ENCODE data around the gene MACC1.
"Not testable (repeated sequence)": the region's sequence is repeated elsewhere in the genome, so short reads cannot be mapped to it uniquely, and the experiment has no call there.

The MACC1 gene

DNA sequence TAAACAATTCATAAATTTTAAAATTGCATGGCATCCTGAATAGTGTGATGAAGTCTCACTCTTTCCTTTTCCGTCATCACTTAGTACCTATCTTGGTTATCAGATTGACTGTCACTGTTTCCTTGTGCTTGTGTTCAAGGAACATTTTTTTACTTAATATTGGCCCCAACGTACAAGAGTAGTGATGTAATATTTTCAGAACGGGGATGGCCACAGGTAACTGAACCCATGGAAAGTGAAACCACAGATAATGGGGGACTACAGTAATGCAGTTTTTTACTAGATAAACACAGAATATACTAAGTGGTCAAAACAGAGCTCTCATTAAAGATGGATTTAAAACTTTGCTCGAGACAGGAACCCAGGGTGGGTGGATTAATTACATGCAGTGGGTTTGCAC lies 85.4 kb downstream of the MACC1 start:
- TF ChIP-seq YY1 (IDR thresholded peaks at IDR 0.05; ENCODE audit: insufficient read depth, insufficient read length) (no peak), SUZ12 (IDR thresholded peaks at IDR 0.05; ENCODE audit: extremely low read depth, insufficient read depth, insufficient read length) (no peak), ZNF274 (IDR thresholded peaks at IDR 0.05; ENCODE audit: low read depth, low read length) (no peak)
- Histone ChIP-seq H3K36me3 (ENCODE audit: insufficient read depth, insufficient read length, low read length) (peaks cover 20% of the 10 kb centered on the region), H3K9me3 (ENCODE audit: insufficient read depth, low read length) (no peaks in the 10 kb centered on the region), H3K4me1 (ENCODE audit: insufficient read depth, insufficient read length) (no peaks in the 10 kb centered on the region), H3K9ac (ENCODE audit: insufficient read length, low read depth) (no peak overlapping the region), H3K4me3 (ENCODE audit: insufficient read length, low read depth) (no peak overlapping the region), H3K27me3 (ENCODE audit: insufficient read depth, insufficient read length) (no peaks in the 10 kb centered on the region)
- DNase-seq (ENCODE audit: low read depth, low spot score) = no peak

DNA sequence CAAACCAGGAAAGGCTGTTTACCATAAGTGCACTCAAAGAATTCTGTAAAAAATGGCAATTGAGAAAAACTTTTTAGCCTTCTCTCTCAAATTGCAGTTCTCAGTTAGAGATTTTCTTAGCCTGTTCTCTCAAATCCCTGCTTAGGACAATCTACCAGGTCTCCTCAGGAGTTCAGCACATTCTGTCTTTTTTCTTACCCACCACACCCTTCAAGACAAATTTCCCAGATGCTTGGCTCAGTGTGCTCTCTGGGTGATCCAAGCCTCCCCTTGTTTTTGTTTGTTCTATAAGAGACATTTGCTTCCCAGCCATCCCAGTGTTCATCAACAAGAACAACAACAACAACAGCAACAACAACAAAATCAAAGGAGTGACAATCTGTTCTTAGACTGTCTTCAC lies 87.3 kb downstream of the MACC1 start:
- no peak for TF ChIP-seq YY1 (IDR thresholded peaks at IDR 0.05; ENCODE audit: insufficient read depth, insufficient read length)
- TF ChIP-seq SUZ12 (IDR thresholded peaks at IDR 0.05; ENCODE audit: extremely low read depth, insufficient read depth, insufficient read length) = no peak
- no peak for TF ChIP-seq ZNF274 (IDR thresholded peaks at IDR 0.05; ENCODE audit: low read depth, low read length)
- no peaks in the 10 kb centered on the region for H3K9me3 ChIP-seq (ENCODE audit: insufficient read depth, low read length)
- peaks cover 20% of the 10 kb centered on the region for H3K36me3 ChIP-seq (ENCODE audit: insufficient read depth, insufficient read length, low read length)
- no peak overlapping the region for H3K9ac ChIP-seq (ENCODE audit: insufficient read length, low read depth)
- H3K4me1 ChIP-seq (ENCODE audit: insufficient read depth, insufficient read length) = no peaks in the 10 kb centered on the region
- no peak for DNase-seq (ENCODE audit: low read depth, low spot score)
- no peaks in the 10 kb centered on the region for H3K27me3 ChIP-seq (ENCODE audit: insufficient read depth, insufficient read length)
- no peak overlapping the region for H3K4me3 ChIP-seq (ENCODE audit: insufficient read length, low read depth)

DNA sequence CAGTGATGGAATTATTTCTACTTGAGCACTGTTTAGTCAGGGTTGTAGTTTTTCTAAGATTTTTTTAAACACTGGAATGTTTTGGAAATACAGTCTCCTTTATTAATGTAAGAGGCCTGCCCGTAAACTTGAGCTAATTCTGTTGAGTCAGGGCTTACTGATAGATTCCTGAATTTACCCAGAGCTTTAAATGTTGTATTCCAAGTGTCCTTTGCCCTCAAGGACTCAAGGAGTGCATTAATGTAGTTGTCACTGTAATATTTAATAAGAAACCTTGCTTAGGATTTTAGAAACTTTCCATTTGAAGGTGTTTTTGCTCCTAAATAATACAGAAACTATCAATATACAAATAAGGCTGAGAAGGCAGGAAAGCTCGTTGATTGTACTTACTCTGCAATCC lies 89.2 kb downstream of the MACC1 start:
- H3K4me1 ChIP-seq (ENCODE audit: insufficient read depth, insufficient read length) = no peaks in the 10 kb centered on the region
- H3K36me3 ChIP-seq (ENCODE audit: insufficient read depth, insufficient read length, low read length) = peaks cover 20% of the 10 kb centered on the region
- no peak overlapping the region for H3K9ac ChIP-seq (ENCODE audit: insufficient read length, low read depth)
- H3K9me3 ChIP-seq (ENCODE audit: insufficient read depth, low read length) = no peaks in the 10 kb centered on the region
- H3K4me3 ChIP-seq (ENCODE audit: insufficient read length, low read depth) = no peak overlapping the region
- TF ChIP-seq YY1 (IDR thresholded peaks at IDR 0.05; ENCODE audit: insufficient read depth, insufficient read length) (no peak), SUZ12 (IDR thresholded peaks at IDR 0.05; ENCODE audit: extremely low read depth, insufficient read depth, insufficient read length) (no peak), ZNF274 (IDR thresholded peaks at IDR 0.05; ENCODE audit: low read depth, low read length) (no peak)
- no peak for DNase-seq (ENCODE audit: low read depth, low spot score)
- H3K27me3 ChIP-seq (ENCODE audit: insufficient read depth, insufficient read length) = no peaks in the 10 kb centered on the region

DNA sequence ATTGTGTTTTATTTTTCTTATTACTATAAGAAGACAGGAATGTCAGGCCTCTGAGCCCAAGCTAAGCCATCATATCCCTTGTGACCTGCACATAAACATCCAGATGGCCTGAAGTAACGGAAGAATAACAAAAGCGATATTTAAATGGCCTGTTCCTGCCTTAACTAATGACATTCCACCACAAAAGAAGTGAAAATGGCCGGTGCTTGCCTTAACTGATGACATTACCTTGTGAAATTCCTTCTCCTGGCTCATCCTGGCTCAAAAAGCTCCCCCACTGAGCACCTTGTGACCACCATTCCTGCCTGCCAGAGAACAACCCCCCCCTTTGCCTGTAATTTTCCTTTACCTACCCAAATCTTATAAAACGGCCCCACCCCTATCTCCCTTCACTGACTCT lies 91.1 kb downstream of the MACC1 start:
- not testable (repeated sequence) for H3K9ac ChIP-seq (ENCODE audit: insufficient read length, low read depth)

DNA sequence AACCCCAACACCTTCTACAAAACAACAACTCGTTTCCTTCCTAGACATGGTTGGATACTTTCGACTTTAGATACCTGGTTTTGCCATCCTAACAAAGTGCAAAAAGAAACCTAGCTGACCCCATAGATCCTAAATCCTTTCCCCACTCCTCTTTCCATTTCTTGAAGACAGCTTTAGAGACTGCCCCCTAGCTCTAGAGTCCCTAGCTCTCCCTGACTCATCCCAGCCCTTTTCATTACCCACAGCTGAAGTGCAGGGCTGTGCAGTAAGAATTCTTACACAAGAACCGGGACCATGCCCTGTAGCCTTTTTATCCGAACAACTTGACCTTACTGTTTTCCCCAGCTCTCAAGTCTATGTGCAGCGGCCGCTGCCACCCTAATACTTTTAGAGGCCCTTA lies 93.1 kb downstream of the MACC1 start:
- H3K4me1 ChIP-seq (ENCODE audit: insufficient read depth, insufficient read length); H3K27me3 ChIP-seq (ENCODE audit: insufficient read depth, insufficient read length); H3K9me3 ChIP-seq (ENCODE audit: insufficient read depth, low read length); DNase-seq (ENCODE audit: low read depth, low spot score): not testable (repeated sequence)
- peak overlapping the region; percentile 79 for H3K9ac ChIP-seq (ENCODE audit: insufficient read length, low read depth)
- peak overlapping the region; percentile 81 for H3K4me3 ChIP-seq (ENCODE audit: insufficient read length, low read depth)
- peaks cover 17% of the 10 kb centered on the region for H3K36me3 ChIP-seq (ENCODE audit: insufficient read depth, insufficient read length, low read length)

More for the DNA sequence above, 91.1 kb downstream of the MACC1 start:
- H3K9me3 ChIP-seq (ENCODE audit: insufficient read depth, low read length); H3K27me3 ChIP-seq (ENCODE audit: insufficient read depth, insufficient read length); H3K4me3 ChIP-seq (ENCODE audit: insufficient read length, low read depth); H3K4me1 ChIP-seq (ENCODE audit: insufficient read depth, insufficient read length): not testable (repeated sequence)
- DNase-seq (ENCODE audit: low read depth, low spot score) = peak; percentile 69
- H3K36me3 ChIP-seq (ENCODE audit: insufficient read depth, insufficient read length, low read length) = peaks cover 18% of the 10 kb centered on the region

DNA sequence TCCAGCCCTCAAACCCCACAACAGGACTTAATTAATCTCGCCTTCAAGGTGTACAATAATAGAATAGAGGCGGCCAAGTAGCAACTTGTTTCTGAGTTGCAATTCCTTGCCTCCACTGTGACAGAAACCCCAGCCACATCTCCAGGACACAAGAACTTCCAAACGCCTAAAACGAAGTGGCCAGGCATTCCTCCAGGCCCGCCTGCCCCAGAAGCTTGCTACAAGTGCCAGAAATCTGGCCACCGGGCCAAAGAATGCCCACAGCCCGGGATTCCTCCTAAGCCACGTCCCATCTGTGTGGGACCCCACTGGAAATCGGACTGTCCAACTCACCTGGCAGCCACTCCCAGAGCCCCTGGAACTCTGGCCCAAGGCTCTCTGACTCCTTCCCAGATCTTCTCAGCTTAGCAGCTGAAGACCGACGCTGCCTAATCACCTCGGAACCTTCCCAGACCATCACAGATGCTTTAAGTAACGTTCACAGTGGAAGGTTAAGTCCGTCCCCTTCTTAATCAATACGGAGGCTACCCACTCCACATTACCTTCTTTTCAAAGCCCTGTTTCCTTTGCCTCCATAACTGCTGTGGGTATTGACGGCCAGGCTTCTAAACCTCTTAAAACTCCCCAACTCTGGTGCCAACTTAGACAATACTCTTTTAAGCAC lies 94.4 kb downstream of the MACC1 start:
- peak overlapping the region; percentile 81 for H3K4me3 ChIP-seq (ENCODE audit: insufficient read length, low read depth)
- DNase-seq (ENCODE audit: low read depth, low spot score); H3K27me3 ChIP-seq (ENCODE audit: insufficient read depth, insufficient read length); H3K4me1 ChIP-seq (ENCODE audit: insufficient read depth, insufficient read length): not testable (repeated sequence)
- peaks cover 25% of the 10 kb centered on the region for H3K36me3 ChIP-seq (ENCODE audit: insufficient read depth, insufficient read length, low read length)
- peak overlapping the region; percentile 89 for H3K9ac ChIP-seq (ENCODE audit: insufficient read length, low read depth)
- H3K9me3 ChIP-seq (ENCODE audit: insufficient read depth, low read length) = peaks cover 14% of the 10 kb centered on the region; the same call in 1 of the 2 replicates

DNA sequence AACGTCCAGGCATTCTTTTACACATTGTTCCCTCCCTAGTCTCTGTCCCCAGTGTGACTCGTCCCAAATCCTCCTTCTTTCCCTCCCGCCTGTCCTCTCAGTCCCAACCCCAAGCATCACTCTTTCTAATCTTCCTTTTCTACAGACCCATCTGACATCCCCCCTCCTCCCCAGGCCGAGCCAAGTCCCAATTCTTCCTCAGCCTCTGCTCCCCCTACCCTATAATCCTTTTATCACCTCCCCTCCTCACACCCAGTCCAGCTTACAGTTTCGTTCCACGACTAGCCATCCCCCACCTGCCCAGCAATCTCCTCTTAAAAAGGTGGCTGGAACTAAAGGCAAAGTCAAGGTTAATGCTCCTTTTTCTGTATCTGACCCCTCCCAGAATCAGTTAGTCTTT lies 95.1 kb downstream of the MACC1 start:
- H3K4me1 ChIP-seq (ENCODE audit: insufficient read depth, insufficient read length) = no peaks in the 10 kb centered on the region

DNA sequence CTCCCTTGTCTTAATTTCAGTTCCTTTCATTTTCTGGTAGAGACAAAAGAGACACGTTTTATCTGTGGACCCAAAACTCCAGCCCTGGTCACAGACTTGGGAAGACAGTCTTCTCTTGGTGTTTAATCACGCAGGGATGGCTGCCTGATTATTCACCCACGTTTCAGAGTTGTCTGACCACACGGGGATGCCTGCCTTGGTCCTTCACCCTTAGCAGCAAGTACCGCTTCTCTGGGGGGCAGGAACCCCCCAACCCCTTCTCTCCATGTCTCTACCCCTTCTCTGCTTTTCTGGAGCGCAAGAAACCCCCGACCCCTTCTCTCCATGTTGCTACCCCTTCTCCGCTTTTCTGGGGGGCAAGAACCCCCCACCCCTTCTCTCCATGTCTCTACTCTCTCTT lies 95.8 kb downstream of the MACC1 start:
- no peak for DNase-seq (ENCODE audit: low read depth, low spot score)
- peak overlapping the region; percentile 89 for H3K9ac ChIP-seq (ENCODE audit: insufficient read length, low read depth)
- H3K4me1 ChIP-seq (ENCODE audit: insufficient read depth, insufficient read length) = no peaks in the 10 kb centered on the region
- no peaks in the 10 kb centered on the region for H3K27me3 ChIP-seq (ENCODE audit: insufficient read depth, insufficient read length)
- H3K9me3 ChIP-seq (ENCODE audit: insufficient read depth, low read length) = peaks cover 14% of the 10 kb centered on the region; the same call in 1 of the 2 replicates
- TF ChIP-seq SUZ12 (IDR thresholded peaks at IDR 0.05; ENCODE audit: extremely low read depth, insufficient read depth, insufficient read length) (no peak), YY1 (IDR thresholded peaks at IDR 0.05; ENCODE audit: insufficient read depth, insufficient read length) (no peak)
- H3K36me3 ChIP-seq (ENCODE audit: insufficient read depth, insufficient read length, low read length) = peaks cover 36% of the 10 kb centered on the region
- H3K4me3 ChIP-seq (ENCODE audit: insufficient read length, low read depth) = peak overlapping the region; percentile 81

More for the DNA sequence above, 95.1 kb downstream of the MACC1 start:
- TF ChIP-seq SUZ12 (IDR thresholded peaks at IDR 0.05; ENCODE audit: extremely low read depth, insufficient read depth, insufficient read length) (no peak), ZNF274 (IDR thresholded peaks at IDR 0.05; ENCODE audit: low read depth, low read length) (no peak), YY1 (IDR thresholded peaks at IDR 0.05; ENCODE audit: insufficient read depth, insufficient read length) (no peak)
- DNase-seq (ENCODE audit: low read depth, low spot score) = no peak
- peaks cover 14% of the 10 kb centered on the region; the same call in 1 of the 2 replicates for H3K9me3 ChIP-seq (ENCODE audit: insufficient read depth, low read length)
- H3K4me3 ChIP-seq (ENCODE audit: insufficient read length, low read depth) = peak overlapping the region; percentile 81
- H3K9ac ChIP-seq (ENCODE audit: insufficient read length, low read depth) = peak overlapping the region; percentile 89
- H3K36me3 ChIP-seq (ENCODE audit: insufficient read depth, insufficient read length, low read length) = peaks cover 30% of the 10 kb centered on the region
- H3K27me3 ChIP-seq (ENCODE audit: insufficient read depth, insufficient read length) = no peaks in the 10 kb centered on the region

All from NT2/D1 (cell line).